ENCODE results near the gene ELFN2.

The ELFN2 gene

GRCh38 chr22:37412495-37413250 is 14.6 kb downstream of the ELFN2 start:
- H2AFZ ChIP-seq (ENCODE audit: low read length) = no peak overlapping the region
- no peaks in the 10 kb centered on the region for H4K20me1 ChIP-seq (ENCODE audit: insufficient read depth, low read length)
- no peaks in the 10 kb centered on the region for H3K9me2 ChIP-seq (replicated peaks; ENCODE audit: insufficient read depth, low read length)
- no peaks in the 10 kb centered on the region for H3K79me2 ChIP-seq (ENCODE audit: low read length)
- H3K4me2 ChIP-seq (ENCODE audit: low read depth, low read length) = no peak overlapping the region
- no peaks in the 10 kb centered on the region for H3K9me3 ChIP-seq (replicated peaks; ENCODE audit: insufficient read depth, low read length)
- TF ChIP-seq EZH2 (optimal IDR thresholded peaks at IDR 0.05; ENCODE audit: low read depth, low read length) (no peak), EZH2phosphoT487 (IDR thresholded peaks at IDR 0.05; ENCODE audit: low read length) (no peak)
- TF ChIP-seq, protein P1, sequence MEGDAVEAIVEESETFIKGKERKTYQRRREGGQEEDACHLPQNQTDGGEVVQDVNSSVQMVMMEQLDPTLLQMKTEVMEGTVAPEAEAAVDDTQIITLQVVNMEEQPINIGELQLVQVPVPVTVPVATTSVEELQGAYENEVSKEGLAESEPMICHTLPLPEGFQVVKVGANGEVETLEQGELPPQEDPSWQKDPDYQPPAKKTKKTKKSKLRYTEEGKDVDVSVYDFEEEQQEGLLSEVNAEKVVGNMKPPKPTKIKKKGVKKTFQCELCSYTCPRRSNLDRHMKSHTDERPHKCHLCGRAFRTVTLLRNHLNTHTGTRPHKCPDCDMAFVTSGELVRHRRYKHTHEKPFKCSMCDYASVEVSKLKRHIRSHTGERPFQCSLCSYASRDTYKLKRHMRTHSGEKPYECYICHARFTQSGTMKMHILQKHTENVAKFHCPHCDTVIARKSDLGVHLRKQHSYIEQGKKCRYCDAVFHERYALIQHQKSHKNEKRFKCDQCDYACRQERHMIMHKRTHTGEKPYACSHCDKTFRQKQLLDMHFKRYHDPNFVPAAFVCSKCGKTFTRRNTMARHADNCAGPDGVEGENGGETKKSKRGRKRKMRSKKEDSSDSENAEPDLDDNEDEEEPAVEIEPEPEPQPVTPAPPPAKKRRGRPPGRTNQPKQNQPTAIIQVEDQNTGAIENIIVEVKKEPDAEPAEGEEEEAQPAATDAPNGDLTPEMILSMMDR (IDR thresholded peaks at IDR 0.05; ENCODE audit: low read length) = no peak
- DNase-seq = no peak
- no peak overlapping the region for H3K4me3 ChIP-seq (ENCODE audit: low read length)
- H3K36me3 ChIP-seq (replicated peaks; ENCODE audit: insufficient read depth, low read length) = no peaks in the 10 kb centered on the region
- H3F3A ChIP-seq (ENCODE audit: insufficient read depth, low read length) = no peaks in the 10 kb centered on the region
- no peak overlapping the region for H3K9ac ChIP-seq (ENCODE audit: low read length)
- H3K27ac ChIP-seq (ENCODE audit: low read length) = no peak overlapping the region
- peaks cover 99% of the 10 kb centered on the region for H3K27me3 ChIP-seq (replicated peaks; ENCODE audit: insufficient read depth, low read length)
- H3K4me1 ChIP-seq (ENCODE audit: low read length) = no peaks in the 10 kb centered on the region

- Histone ChIP-seq H3K9ac (ENCODE audit: low read length) (no peak overlapping the region), H3K4me1 (ENCODE audit: low read length) (no peaks in the 10 kb centered on the region), H3K9me3 (replicated peaks; ENCODE audit: insufficient read depth, low read length) (no peaks in the 10 kb centered on the region), H3K27me3 (replicated peaks; ENCODE audit: insufficient read depth, low read length) (peaks cover 99% of the 10 kb centered on the region), H3K79me2 (ENCODE audit: low read length) (no peaks in the 10 kb centered on the region), H3K27ac (ENCODE audit: low read length) (no peak overlapping the region), H3K9me2 (replicated peaks; ENCODE audit: insufficient read depth, low read length) (no peaks in the 10 kb centered on the region), H3K36me3 (replicated peaks; ENCODE audit: insufficient read depth, low read length) (no peaks in the 10 kb centered on the region), H4K20me1 (ENCODE audit: insufficient read depth, low read length) (no peaks in the 10 kb centered on the region), H3K4me2 (ENCODE audit: low read depth, low read length) (no peak overlapping the region), H3F3A (ENCODE audit: insufficient read depth, low read length) (no peaks in the 10 kb centered on the region), H2AFZ (ENCODE audit: low read length) (no peak overlapping the region), H3K4me3 (ENCODE audit: low read length) (no peak overlapping the region)
- DNase-seq = no peak
- TF ChIP-seq EZH2phosphoT487 (IDR thresholded peaks at IDR 0.05; ENCODE audit: low read length) (no peak), EZH2 (optimal IDR thresholded peaks at IDR 0.05; ENCODE audit: low read depth, low read length) (no peak)
- TF ChIP-seq, protein P1 (IDR thresholded peaks at IDR 0.05; ENCODE audit: low read length) = no peak
Observed at GRCh38 chr22:37411655-37412054, 15.6 kb downstream of the ELFN2 start.

- no peak overlapping the region for H2AFZ ChIP-seq (ENCODE audit: low read length)
- H3K27ac ChIP-seq (ENCODE audit: low read length) = no peak overlapping the region
- no peak for DNase-seq
- H3K27me3 ChIP-seq (replicated peaks; ENCODE audit: insufficient read depth, low read length) = peaks cover 99% of the 10 kb centered on the region
- H3K36me3 ChIP-seq (replicated peaks; ENCODE audit: insufficient read depth, low read length) = no peaks in the 10 kb centered on the region
- no peak overlapping the region for H3K4me3 ChIP-seq (ENCODE audit: low read length)
- 0 out of 2 replicates have a peak overlapping the region, but pooled peaks have one; percentile 2 for H3K4me2 ChIP-seq (ENCODE audit: low read depth, low read length)
- H3K4me1 ChIP-seq (ENCODE audit: low read length) = no peaks in the 10 kb centered on the region
- H3F3A ChIP-seq (ENCODE audit: insufficient read depth, low read length) = no peaks in the 10 kb centered on the region
- H4K20me1 ChIP-seq (ENCODE audit: insufficient read depth, low read length) = no peaks in the 10 kb centered on the region
- no peak for TF ChIP-seq EZH2phosphoT487 (IDR thresholded peaks at IDR 0.05; ENCODE audit: low read length)
- TF ChIP-seq EZH2 (optimal IDR thresholded peaks at IDR 0.05; ENCODE audit: low read depth, low read length) = no peak
- TF ChIP-seq, protein P1 (IDR thresholded peaks at IDR 0.05; ENCODE audit: low read length) = no peak
- no peak overlapping the region for H3K9ac ChIP-seq (ENCODE audit: low read length)
- H3K79me2 ChIP-seq (ENCODE audit: low read length) = no peaks in the 10 kb centered on the region
- H3K9me2 ChIP-seq (replicated peaks; ENCODE audit: insufficient read depth, low read length) = no peaks in the 10 kb centered on the region
- no peaks in the 10 kb centered on the region for H3K9me3 ChIP-seq (replicated peaks; ENCODE audit: insufficient read depth, low read length)
Observed at GRCh38 chr22:37410174-37411055, 16.9 kb downstream of the ELFN2 start.

All from MM.1S (cell line).